Measurements from ENCODE around the gene POU2F1.

The POU2F1 gene

DNA sequence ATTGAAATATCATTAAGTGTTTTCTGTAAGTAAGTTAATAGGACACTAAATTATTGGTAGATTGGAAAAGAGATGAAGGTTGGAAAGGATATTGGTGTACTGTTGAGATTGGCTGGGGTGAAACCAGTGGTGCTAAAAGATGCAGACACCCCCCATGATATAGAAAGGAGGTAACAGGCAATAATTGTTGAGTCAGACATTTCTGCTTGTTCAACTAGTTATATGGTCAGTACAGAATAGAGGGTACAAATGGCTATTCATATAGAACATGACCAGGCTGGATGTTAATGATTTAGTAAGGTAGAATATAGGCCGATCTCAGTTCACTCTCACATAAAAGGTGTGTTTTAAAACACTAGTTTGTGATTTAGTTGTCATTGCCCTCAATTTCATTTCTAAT lies 104.5 kb downstream of the POU2F1 start:
- DNase-seq = no peak

DNA sequence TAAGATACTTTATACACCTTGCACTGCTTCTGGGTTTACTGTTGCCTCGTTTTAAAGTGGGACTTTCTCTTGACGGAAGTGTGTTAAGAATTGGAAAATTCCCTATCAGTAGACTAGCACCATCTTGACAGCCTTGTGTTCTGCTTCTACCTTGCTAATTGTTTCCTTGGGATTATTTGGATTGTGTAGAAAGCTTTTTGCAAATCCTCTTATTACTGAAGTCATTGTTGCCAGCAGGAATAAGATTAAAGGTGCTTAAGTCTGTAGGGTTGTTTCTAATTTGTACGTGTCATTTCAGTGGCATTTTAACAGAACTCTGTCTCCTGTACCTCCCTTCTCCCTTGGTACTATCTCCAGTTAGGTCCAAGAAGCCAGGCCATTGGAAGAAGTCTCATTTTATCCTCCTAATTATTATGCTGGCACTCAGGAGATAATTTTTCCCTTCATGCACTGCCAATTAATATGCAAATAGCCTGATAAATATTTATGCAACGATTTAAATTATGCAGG lies 107.7 kb downstream of the POU2F1 start:
- no peak for DNase-seq

DNA sequence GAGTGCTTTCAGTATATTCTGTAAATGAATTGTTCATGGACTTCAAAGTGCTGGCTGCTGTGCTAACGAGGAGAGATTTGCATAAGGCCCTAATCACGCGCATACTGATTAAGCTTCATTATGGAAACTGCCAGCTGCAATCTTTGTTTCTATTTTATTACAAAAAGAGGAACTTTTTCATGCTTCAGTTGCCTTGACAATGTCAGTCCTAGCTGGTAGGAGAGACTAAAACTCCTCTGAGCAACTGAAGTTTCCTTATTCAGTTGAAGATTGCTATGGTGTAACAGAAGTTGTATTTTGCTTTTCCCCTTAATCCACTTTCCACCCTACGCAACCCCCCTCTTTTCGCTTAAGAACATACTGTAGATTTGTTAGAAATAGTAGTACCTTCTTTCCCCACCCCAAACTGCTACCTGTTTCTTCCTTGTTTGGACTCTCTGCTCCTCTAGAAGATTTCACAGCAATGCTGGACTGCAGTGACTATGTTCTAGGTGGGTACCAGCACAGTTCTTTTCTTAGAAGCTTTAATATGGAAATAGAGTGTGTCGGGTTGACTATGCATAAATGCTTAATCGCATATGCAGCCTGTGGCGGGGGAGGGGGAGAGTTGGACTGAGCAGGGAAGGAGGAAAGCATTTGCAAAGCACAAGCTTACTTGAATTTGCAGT lies 108.3 kb downstream of the POU2F1 start:
- no peak for DNase-seq

DNA sequence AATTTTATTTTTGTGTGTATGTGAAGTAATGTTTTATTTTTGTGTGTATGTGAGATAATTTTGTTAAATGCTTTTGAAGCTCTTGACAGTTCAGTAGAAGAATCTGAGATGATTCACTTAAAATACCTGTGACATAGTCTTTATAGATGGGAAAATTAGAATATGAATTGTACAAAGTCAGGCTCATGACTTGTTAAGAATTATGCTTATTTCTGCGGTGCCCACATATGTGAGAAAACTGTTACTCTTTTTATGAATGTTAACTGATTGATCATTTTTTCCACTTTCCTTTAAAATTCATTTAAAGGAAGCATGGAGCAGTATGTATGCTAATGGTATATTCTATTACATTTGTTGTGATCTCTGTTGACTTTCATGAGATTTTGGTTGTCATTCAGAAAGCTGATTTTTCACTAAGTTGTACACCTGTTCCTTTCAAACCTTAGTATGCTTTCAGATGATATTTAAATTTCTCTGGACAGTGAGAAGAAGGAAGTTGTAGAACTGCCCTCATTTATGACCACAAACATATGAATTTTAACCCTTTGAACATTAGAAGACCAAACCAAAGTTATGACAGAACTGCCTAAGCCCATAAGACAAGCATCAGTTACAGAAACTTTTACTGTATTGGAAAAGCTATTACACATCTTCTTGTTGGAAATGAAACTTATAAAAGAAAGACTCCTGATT lies 110.1 kb downstream of the POU2F1 start:
- no peak for DNase-seq

DNA sequence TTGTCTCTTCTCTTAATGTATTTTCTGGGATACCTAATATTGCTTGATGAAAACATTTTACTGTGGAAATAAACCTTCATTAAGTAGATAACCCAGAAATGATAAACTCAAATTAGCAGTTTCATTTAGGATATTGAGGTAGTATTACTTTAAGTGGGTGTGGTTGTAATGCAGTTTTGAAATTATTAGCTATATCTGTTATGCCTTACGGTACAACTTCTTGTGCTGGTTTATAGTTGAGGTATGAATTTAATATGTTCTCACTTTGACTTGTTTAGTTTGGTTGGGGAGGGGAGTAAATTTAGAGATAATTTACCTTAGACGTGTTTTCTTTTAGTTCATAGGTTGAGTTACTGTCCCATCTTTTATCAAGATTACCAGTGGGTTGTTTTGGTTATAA lies 111.0 kb downstream of the POU2F1 start:
- DNase-seq = no peak

DNA sequence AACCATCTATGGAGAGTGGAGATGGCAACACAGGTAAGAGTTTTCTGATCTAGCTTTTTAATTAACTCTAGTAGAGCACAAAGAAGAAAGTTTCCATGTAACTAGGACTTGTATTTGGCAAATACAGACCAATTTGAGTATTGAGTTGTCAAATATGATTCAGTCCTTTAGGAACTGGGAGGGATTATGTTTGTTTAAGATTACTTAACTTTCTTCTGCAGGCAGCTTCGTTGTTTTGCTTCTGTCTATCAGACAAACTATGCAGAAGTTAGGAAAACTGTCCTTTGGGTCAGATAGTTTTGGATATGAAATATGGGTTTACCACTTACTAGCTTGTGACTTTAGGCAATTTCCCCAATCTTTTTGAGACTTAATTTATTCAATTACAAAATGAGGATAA lies 111.8 kb downstream of the POU2F1 start:
- no peak for DNase-seq

DNA sequence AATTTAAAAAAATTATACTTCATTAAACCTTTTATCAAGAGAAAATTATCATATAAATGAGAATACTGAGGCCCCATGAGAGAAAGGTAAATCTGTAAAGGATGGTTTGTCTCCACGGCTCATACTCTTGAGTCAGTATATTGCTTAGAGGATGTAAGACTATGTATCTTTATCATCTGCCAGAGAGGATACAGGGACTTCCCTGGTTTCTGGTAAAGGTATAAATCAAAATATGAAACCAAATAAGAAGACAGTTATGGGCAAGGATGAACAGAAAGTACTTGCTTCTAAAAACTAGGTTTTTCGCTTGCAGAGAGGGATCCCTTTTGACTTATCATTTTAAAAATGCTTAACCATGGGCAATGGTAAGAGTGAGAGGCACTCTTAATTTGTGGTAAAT lies 112.4 kb downstream of the POU2F1 start:
- DNase-seq = no peak

DNA sequence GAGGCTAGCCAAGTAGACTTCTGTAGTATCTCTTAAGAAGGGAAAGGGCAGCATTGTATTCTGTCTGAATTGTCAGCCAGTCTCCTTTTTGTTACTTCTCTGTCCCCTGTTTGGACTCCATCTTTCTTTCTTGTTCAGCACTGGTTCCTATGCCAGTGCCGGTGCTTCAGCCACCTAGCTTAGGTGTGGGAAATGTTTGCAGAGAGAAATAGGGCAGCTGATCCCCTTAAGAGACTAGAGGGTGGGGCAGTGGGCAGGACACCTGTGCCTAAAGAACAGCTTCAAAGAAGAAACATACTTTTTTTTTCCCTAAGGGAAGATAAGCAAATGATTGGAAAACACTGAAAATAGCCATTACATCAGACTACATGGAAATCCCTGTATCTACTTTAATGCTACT lies 113.0 kb downstream of the POU2F1 start:
- no peak for DNase-seq

DNA sequence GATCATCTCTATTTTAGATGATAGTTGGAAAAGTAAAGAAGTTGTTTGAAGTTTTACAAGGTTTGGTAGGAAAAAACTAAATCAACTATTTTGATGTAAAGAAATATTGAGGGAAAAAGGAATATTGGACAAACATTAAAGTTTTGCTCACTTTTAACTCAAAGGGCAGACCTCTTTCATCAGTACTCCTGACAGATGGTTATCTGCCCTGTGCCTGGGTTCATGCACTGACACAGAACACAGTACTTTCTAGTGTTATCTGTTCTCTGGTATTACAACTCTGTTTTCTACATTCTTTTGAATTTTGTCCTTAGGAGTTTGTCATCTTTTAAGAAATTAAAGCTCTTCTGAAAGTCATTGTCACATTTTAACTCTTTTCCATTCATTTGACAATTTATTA lies 118.7 kb downstream of the POU2F1 start:
- DNase-seq = no peak

DNA sequence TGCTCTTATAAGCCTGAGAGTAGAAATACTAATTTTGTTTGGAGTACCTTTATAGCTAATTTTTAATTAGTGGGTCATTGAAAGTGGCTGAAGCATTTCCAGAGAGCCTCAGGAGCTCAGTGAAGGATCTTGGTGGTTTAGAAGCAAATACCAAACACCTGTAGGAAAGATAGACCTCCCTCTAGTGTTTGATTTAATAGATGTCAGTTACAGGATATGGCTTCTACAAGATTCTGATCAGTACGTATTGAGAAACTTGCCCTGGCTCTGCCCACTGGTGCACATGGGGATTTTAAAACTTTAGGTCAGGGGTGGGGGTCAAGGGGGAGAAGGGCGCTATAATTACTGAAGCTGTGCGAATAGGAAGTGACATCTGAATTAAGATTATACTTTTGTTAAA lies 122.2 kb downstream of the POU2F1 start:
- DNase-seq = no peak

DNA sequence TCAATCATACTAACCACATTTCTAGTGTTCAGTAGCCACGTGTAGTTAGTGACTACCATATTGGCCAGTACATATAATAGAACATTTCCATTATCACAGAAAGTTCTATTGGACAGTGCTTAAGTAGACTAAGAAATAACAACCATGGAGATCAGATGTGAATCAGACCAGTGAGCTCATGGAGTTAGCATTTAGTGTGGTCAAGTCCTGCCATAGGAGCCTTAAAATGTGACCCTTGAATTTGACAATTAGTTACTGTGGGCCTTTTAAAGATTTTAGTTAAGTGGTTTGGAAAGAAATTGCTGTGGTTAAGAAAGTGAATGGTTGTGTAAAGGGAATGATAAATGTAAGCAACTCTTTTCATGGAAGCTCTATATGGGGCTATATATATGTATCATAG lies 123.4 kb downstream of the POU2F1 start:
- DNase-seq = no peak

DNA sequence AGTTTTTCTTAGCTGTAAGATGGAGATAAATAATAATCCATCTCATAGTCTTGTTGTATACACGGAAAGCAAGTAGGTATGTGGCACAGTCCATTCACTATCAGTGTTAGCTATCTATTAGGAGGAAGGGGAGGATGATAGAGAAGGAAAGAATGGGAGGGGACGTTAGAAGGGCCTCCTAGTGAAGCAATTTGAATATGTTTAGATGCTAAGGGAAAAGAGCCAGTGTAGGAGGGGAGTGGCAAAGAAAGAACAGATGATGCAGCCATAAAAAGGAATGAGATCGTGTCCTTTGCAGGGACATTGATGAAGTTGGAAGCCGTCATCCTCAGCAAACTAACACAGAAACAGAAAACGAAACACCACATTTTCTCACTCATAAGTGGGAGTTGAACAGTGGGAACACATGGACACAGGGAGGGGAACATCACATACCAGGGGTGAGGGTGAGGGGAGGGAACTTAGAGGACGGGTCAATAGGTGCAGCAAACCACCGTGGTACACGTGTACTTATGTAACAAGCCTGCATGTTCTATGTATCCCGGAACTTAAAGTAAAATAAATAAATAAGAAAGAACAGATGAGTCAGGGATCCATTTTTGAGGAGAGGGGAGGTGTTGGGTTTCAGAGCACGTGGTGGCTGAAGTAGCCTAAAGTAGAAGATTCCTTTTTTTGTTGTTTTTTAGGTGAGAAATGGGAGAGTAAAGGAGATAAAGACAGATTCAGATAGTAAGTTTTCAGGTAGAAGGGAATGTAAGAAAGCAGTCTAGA lies 124.1 kb downstream of the POU2F1 start:
- DNase-seq = no peak

DNA sequence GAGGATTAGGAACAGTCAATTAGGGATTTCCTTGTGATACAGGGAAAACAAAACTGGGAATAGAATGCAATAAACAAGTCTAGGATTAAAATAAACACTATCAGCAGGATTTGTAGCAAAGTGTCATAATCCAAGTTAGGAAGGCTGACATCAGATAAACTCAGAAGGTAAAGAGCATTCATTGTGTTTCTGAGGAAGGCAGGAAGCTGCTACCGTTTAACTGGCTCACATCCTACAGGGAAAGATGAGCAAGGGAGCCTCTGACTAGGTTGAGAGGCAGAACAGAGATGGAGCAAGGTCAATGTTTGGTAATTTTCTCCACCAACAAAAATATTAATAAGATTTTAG lies 124.7 kb downstream of the POU2F1 start:
- DNase-seq = no peak

DNA sequence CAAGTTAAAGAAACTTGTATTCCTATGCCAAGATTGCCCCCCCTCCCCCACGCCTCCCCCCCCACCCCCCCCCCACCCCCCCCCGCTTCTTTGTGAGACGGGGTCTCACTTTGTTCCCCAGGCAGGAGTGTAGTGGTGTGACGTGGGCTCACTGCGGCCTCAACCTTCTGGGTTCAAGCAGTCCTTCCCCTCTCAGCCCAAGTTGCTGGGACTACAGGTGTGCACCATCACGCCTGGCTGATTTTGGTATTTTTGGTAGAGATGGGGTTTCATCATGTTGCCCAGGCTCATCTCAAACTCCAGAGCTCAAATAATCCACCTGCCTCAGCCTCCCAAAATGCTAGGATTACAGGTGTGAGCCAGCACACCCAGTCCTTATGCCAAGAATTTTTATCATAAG lies 136.6 kb downstream of the POU2F1 start:
- no peak for DNase-seq

DNA sequence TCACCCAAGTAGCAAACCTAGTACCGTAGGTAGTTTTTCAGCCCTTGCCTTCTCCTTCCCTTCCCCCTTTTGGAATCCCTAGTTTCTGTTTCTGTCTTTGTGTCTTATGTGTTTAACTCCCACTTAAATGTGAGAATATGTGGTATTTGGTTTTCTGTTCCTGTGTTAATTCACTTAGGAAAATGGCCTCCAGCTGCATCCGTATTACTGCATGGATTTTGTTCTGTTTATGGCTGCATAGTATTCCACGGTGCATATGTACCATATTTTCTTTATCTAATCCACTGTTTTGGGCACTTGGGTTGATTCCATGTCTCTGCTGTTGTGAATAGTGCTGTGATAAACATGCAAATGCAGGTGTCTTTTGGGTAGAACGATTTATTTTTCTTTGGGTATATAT lies 138.6 kb downstream of the POU2F1 start:
- no peak for DNase-seq

DNA sequence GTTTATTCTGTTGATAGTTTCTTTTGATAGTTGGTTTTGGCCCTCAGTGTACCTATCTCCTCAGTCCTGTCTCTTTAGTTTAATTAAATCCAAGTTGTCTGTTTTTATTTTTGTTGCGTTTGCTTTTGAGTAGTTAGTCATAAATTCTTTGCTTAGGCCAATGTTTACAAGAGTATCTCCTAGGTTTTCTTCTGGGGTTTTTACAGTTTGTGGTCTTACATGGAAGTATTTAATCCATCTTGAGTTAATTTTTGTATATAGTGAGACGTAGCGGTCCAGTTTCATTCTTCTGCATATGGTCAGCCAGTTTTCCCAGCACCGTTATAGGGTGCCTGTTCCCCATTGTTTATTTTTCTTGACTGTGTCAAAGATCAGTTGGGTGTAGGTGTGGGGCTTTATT lies 139.4 kb downstream of the POU2F1 start:
- DNase-seq = no peak

DNA sequence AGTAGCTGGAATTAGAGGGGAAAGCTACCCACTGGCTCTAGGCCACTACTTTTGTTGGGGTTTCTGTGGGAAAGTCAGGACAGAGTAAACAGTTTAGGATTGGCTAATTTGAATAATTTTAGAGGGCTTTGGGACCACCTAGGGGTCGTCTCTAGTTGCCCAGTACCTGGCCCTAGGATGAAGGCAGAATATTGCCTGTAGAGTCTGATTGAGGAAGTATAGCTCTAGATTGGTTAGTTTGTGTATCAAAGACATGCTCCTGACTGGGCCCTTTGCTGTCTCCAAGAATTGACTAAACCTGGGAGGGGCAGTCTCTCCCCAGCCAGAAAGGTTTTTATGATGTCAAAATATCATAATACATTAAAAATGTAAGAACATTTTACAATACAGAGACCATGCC lies 142.0 kb downstream of the POU2F1 start:
- no peak for DNase-seq

DNA sequence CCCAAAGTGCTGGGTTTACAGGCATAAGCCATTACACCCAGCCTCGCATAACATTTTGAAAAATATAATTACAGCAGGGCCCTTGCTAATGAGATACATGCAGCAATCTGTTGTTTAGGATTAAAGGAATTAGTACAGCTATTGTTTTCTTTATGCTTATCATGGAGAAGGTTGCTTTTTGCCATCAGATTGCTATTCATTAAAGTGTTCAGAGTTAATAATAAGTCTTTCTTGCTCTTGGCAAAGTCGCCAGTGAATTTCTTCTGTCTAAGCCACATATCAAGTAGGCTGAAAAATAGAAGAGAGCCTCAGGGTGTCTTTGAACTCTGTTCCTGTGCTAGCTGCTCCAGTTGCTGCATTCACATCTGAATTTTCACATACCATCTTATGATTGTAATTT lies 144.1 kb downstream of the POU2F1 start:
- no peak for DNase-seq

DNA sequence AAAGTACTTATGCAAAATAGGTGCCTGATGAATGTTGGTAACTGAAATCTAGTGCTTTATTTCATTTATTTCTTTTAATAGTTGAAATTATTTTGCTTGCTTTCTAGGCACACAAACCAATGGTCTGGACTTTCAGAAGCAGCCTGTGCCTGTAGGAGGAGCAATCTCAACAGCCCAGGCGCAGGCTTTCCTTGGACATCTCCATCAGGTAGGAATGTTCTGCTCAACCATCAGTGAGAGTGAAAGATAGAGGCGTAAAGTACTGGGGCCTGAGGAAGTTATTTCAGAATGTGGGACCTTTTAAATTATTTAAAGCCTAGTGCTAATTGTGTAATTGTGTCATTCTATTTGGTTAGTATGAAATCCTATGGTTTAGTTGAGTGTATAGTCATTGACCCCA lies 144.7 kb downstream of the POU2F1 start:
- DNase-seq = no peak

DNA sequence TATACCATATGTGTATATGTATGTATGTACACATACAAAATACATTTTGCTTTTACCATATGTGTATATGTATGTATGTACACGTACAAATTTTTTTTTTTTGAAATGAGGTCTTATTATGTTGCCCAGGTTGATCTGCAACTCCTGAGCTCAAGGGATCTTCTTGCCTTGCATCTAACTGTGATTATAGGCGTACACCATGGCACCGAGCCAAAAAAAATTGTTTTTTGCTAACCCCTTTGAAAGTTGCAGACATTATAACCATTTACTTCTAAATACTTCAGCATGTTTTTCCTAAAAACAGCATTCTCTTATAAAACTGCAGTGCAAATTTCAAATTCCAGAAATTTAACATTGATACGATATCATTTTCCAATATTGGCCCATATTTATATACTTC lies 147.0 kb downstream of the POU2F1 start:
- DNase-seq = no peak

DNA sequence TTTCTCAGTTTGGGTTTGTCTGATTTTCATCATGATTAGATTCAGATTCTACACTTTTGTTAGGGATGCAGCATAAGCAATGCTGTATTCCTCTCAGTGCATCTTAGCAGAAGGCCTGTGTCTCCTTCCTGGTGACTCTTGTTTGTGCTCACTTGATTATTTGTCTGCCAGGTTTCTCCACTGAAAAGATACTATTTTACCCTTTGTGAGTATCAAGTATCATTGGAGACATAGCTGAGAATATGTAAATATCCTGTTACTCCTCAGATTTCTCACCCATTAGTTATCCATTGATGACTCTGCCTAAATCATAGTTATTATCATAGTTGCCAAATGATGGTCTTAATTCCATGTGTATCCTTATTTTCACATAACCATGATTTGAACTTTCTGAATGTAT lies 148.5 kb downstream of the POU2F1 start:
- no peak for DNase-seq

DNA sequence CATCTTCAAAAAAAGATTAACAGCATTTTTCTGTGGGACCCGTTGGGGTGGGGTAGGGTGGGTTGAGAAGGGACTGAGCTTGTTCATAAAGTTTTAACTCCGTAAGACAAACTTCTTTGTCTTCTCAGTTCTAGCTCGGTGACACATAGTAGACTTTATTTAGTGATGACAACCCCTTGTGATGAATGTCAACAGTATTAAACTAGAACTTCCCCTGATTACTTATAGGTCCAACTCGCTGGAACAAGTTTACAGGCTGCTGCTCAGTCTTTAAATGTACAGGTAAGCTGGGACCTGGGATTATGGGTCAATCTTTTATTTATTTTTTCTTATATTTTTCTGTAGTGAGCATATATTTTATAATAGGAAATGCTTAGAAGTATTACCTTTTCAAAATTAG lies 149.2 kb downstream of the POU2F1 start:
- no peak for DNase-seq

DNA sequence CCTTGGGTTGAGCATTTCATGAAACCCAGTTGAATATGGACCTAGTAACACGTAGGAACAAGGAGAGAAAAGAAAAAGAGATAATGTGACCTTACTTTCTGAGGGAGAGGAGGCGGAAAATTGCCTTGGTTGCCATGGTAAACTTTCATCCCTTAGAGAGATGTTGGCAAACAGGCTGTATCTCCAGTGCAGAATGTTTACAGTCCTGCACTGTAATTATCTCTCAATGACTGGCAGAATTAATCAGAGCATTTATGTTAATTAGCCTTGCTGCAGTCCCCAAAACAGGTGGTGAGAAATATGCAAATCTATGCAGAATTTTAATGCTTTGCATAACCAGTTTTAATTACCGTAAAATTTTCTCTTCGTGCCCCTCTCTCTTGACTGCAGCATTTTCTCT lies 150.3 kb downstream of the POU2F1 start:
- DNase-seq = no peak

DNA sequence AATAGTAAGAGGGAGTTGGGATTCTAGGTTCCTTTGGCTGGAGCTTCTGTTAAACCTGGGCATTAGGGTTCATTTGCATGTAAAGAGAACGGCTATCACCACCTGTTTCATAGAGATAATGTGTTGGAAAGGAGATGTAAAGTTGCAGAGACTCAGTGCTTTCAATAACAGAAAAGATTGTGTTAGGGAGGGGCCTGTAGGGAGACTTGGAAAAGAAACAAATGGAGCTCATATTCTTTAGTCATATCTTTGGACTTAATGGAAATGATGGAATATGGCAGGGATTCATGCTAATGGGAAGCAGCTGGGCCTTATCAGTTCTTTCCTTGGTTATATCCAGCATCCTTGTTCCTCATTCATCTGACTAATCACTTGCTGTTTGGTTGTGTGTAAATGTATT lies 152.7 kb downstream of the POU2F1 start:
- DNase-seq = no peak
